Activated T-cell treated with anti-CD3 and anti-CD28 coated beads, Interleukin-2, amount 50 U/mL, for 1 hour (primary cell): Measurements from ENCODE around the gene NOTCH3.

Source experiments
- DNase-seq: peaks from one replicate; pipeline ENCODE4 v3.0.0-alpha.2; 2020

The NOTCH3 gene

GRCh38 chr19:15159251-15159650, 41.5 kb downstream of the NOTCH3 start:
- DNase-seq = no peak

- DNase-seq = no peak
Measured at GRCh38 chr19:15156391-15156790, 44.4 kb downstream of the NOTCH3 start.

GRCh38 chr19:15155296-15155695, 45.5 kb downstream of the NOTCH3 start:
- DNase-seq = no peak

GRCh38 chr19:15154002-15154612, 46.7 kb downstream of the NOTCH3 start:
- no peak for DNase-seq

- no peak for DNase-seq
Measured at GRCh38 chr19:15149737-15150136, 51.1 kb downstream of the NOTCH3 start.

GRCh38 chr19:15147090-15147489, 53.7 kb downstream of the NOTCH3 start:
- no peak for DNase-seq

- no peak for DNase-seq
Measured at GRCh38 chr19:15144046-15144646, 56.6 kb downstream of the NOTCH3 start.

GRCh38 chr19:15142313-15142712, 58.5 kb downstream of the NOTCH3 start:
- DNase-seq = no peak

GRCh38 chr19:15141143-15141542, 59.7 kb downstream of the NOTCH3 start:
- DNase-seq = no peak

- no peak for DNase-seq
Measured at GRCh38 chr19:15138427-15138826, 62.4 kb downstream of the NOTCH3 start.

- no peak for DNase-seq
Measured at GRCh38 chr19:15137777-15138176, 63.0 kb downstream of the NOTCH3 start.

GRCh38 chr19:15136234-15136954, 64.4 kb downstream of the NOTCH3 start:
- no peak for DNase-seq

GRCh38 chr19:15129856-15130585, 70.8 kb downstream of the NOTCH3 start:
- DNase-seq = peak; percentile 53

GRCh38 chr19:15128162-15128770, 72.5 kb downstream of the NOTCH3 start:
- DNase-seq = no peak

- DNase-seq = no peak
Measured at GRCh38 chr19:15126131-15126910, 74.5 kb downstream of the NOTCH3 start.

GRCh38 chr19:15125232-15126067, 75.3 kb downstream of the NOTCH3 start:
- DNase-seq = peak; percentile 95

- no peak for DNase-seq
Measured at GRCh38 chr19:15124572-15125231, 76.1 kb downstream of the NOTCH3 start.

GRCh38 chr19:15123900-15124299, 76.9 kb downstream of the NOTCH3 start:
- DNase-seq = no peak

GRCh38 chr19:15123031-15123890, 77.5 kb downstream of the NOTCH3 start:
- DNase-seq = no peak
